ENCODE measurements around the gene ARHGAP28. TPM values are rescaled to one million over a fixed set of nuclear protein-coding genes. Genes with fewer than 3 reads are reported as not detected.

ARHGAP28 gene
- total and polyA plus RNA-seq, 2 of the 13 experiments (the other 11 are each of a cell fraction or from before 2014, with no cell fraction given): not detected

DNA sequence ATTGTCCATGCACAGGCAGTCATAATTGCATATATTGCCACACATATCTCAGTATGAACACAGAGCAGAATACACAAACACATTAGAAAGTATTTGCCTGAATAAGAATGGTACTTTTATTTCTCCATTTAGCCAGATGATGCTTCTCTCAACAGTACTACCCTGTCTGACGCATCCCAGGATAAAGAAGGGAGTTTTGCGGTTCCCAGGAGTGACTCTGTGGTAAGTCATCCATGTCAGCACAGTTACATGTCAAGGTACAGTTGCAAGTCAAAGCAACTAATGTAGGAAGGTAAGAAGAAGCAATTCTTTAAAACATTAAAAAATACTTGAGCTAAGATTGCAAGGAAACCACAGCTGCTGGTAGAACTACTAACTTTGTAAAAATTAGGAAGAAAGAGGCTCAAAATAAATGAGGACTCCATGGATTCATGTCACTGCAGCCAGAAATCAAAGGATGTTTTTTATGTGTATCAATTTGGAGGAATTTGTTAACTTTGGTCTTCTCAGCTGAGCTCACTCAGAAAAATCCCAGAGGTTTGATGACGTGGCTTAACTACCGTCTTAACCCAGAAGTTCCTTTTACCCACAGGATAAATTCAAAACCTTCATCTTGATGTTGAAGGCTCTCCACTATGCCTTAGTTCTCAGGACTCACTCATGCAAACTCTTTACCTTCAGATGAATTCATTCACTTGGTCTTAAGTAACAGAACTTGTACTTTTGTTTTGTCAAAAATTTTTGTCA, 130.3 kb downstream of the ARHGAP28 start:
- no TSS peak for BruUV-seq (replicated peaks)
- H4K20me1 ChIP-seq (ENCODE audit: insufficient read depth, low read length): no peaks in the 10 kb centered on the region
- no peak overlapping the region for H3K4me3 ChIP-seq (replicated peaks in 1 of 3; ENCODE audit: insufficient read depth in 1 of 3, low read depth in 2 of 3, low read length in 3 of 3)
- H3K9me3 ChIP-seq (ENCODE audit: low read length): no peaks in the 10 kb centered on the region
- 11% methylated on average over 4 of the region's 4 CpGs for WGBS (ENCODE audit: low lambda C conversion rate)
- H3K9ac ChIP-seq (ENCODE audit: insufficient read depth, low read depth, low read length): no peak overlapping the region
- FAIRE-seq (no peak), ATAC-seq (no peak), DNase-seq (ENCODE audit: low spot score) (no peak)
- in situ Hi-C loops (cut with HindIII; ENCODE audit: extremely low pct_ligation_motif_present, low pct_unique_long_range_greater_than_20kb) (no loop called here), intact Hi-C loops (cut with micrococcal nuclease; ENCODE audit: unreplicated experiment) (no loop called here)
- H3K4me2 ChIP-seq (ENCODE audit: low read depth, low read length): no peak overlapping the region
- TF ChIP-seq, protein P1, sequence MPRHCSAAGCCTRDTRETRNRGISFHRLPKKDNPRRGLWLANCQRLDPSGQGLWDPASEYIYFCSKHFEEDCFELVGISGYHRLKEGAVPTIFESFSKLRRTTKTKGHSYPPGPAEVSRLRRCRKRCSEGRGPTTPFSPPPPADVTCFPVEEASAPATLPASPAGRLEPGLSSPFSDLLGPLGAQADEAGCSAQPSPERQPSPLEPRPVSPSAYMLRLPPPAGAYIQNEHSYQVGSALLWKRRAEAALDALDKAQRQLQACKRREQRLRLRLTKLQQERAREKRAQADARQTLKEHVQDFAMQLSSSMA (CRISPR knock-in tag; IDR thresholded peaks at IDR 0.05): no peak
- TF ChIP-seq ZNF274 (CRISPR knock-in tag; IDR thresholded peaks at IDR 0.05): no peak
- TF ChIP-seq ZNF432 (CRISPR knock-in tag; IDR thresholded peaks at IDR 0.05; ENCODE audit: borderline replicate concordance): no peak
- TF ChIP-seq CREB1 (IDR thresholded peaks at IDR 0.05): peak; percentile 62
- no peak for TF ChIP-seq CREB1 (CRISPR knock-in tag; IDR thresholded peaks at IDR 0.05)
- TF ChIP-seq ARID2 (CRISPR knock-in tag; IDR thresholded peaks at IDR 0.05; ENCODE audit: borderline replicate concordance): no peak
- no peak overlapping the region for H3K27ac ChIP-seq (ENCODE audit: extremely low read length, insufficient read depth, low read length)
- no peaks in the 10 kb centered on the region for H3K4me1 ChIP-seq (ENCODE audit: insufficient read depth, low read length)
- POLR2A ChIA-PET: no interaction called here
- H3K79me2 ChIP-seq (ENCODE audit: insufficient read depth, low read length): no peaks in the 10 kb centered on the region
- H2AFZ ChIP-seq (ENCODE audit: low read length): no peak overlapping the region
- H3K36me3 ChIP-seq (replicated peaks in 1 of 2; ENCODE audit: control insufficient read depth in 1 of 2, insufficient read depth in 2 of 2, low read length in 2 of 2): no peaks in the 10 kb centered on the region
- CTCF ChIA-PET (ENCODE audit: low intra/inter-chr PET ratio, low total read pairs): no interaction called here
- peaks cover 1 to 10% of the 10 kb centered on the region in 2 experiments; a peak in 2 of 5 replicates for H3K27me3 ChIP-seq (ENCODE audit: control insufficient read depth in 1 of 2, insufficient read depth in 2 of 2, low read length in 2 of 2)

DNA sequence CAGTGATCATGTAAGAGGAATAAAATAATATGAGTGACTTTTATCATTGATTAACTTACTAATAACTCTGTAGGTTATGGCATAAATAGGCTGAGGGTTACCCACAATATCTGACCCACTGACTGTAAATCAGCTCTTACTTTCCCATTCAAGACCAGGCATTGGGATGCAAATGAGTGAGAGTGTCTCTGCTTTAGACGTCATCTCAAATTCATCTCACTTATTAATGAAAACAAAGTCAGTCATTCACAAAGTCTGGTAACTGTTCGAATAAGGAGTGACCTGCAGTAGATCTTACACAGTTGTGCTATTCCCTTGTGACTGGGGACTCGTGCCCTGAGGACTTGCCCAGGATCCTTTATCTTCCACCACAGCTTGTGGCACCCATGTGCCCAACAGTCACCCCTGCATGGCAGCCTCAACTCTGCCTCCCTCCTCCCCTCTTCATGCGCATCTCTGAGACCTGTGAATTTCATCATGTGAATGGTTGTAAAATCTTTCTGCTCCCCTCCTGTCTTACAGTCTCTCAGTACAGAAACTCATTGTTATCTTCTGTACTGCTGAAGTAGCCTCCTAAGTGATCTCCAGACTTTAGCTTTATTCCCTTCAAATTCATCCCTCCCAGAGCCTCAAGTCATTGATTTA, 131.4 kb downstream of the ARHGAP28 start:
- Histone ChIP-seq H3K9me3 (ENCODE audit: low read length) (no peaks in the 10 kb centered on the region), H3K9ac (ENCODE audit: insufficient read depth, low read depth, low read length) (no peak overlapping the region), H3K4me1 (ENCODE audit: insufficient read depth, low read length) (no peaks in the 10 kb centered on the region), H3K27me3 (ENCODE audit: control insufficient read depth in 1 of 2, insufficient read depth in 2 of 2, low read length in 2 of 2) (peaks cover 1 to 10% of the 10 kb centered on the region in 2 experiments; a peak in 2 of 5 replicates), H3K4me3 (replicated peaks in 1 of 3; ENCODE audit: insufficient read depth in 1 of 3, low read depth in 2 of 3, low read length in 3 of 3) (no peak overlapping the region), H3K36me3 (replicated peaks in 1 of 2; ENCODE audit: control insufficient read depth in 1 of 2, insufficient read depth in 2 of 2, low read length in 2 of 2) (no peaks in the 10 kb centered on the region), H3K79me2 (ENCODE audit: insufficient read depth, low read length) (no peaks in the 10 kb centered on the region), H4K20me1 (ENCODE audit: insufficient read depth, low read length) (no peaks in the 10 kb centered on the region), H2AFZ (ENCODE audit: low read length) (no peak overlapping the region), H3K27ac (ENCODE audit: extremely low read length, insufficient read depth, low read length) (no peak overlapping the region), H3K4me2 (ENCODE audit: low read depth, low read length) (no peak overlapping the region)
- DNase-seq (ENCODE audit: low spot score) (no peak), ATAC-seq (no peak), FAIRE-seq (no peak)
- BruUV-seq (replicated peaks): no TSS peak
- WGBS (ENCODE audit: low lambda C conversion rate): 5% methylated on average over 3 of the region's 4 CpGs
- in situ Hi-C loops (cut with HindIII; ENCODE audit: extremely low pct_ligation_motif_present, low pct_unique_long_range_greater_than_20kb) (no loop called here), intact Hi-C loops (cut with micrococcal nuclease; ENCODE audit: unreplicated experiment) (no loop called here)
- POLR2A ChIA-PET: no interaction called here
- CTCF ChIA-PET (ENCODE audit: low intra/inter-chr PET ratio, low total read pairs): no interaction called here
- no peak for TF ChIP-seq ZSCAN12 (CRISPR knock-in tag; IDR thresholded peaks at IDR 0.05)
- no peak for TF ChIP-seq ZNF841 (CRISPR knock-in tag; IDR thresholded peaks at IDR 0.05; ENCODE audit: borderline replicate concordance)
- TF ChIP-seq DMAP1 (CRISPR knock-in tag; IDR thresholded peaks at IDR 0.05): no peak
- TF ChIP-seq ZNF556 (CRISPR knock-in tag; IDR thresholded peaks at IDR 0.05; ENCODE audit: borderline replicate concordance): no peak
- TF ChIP-seq HOXA9 (CRISPR knock-in tag; IDR thresholded peaks at IDR 0.05; ENCODE audit: borderline replicate concordance): no peak
- TF ChIP-seq ZNF263 (CRISPR knock-in tag; IDR thresholded peaks at IDR 0.05): no peak
- TF ChIP-seq ZNF788 (CRISPR knock-in tag; IDR thresholded peaks at IDR 0.05; ENCODE audit: borderline replicate concordance): no peak
- TF ChIP-seq, protein P2, sequence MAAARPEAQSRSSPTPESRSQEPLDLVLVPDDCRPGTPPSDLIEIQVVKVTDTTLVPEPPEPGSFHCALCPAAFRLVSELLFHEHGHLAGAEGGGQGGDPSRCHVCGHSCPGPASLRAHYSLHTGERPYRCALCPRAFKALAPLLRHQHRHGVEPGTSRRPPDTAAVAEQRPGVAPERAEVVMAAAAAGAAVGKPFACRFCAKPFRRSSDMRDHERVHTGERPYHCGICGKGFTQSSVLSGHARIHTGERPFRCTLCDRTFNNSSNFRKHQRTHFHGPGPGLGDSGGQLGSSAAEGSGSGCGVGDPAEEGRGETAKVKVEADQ (CRISPR knock-in tag; IDR thresholded peaks at IDR 0.05; ENCODE audit: borderline replicate concordance): no peak
- TF ChIP-seq, protein P3, sequence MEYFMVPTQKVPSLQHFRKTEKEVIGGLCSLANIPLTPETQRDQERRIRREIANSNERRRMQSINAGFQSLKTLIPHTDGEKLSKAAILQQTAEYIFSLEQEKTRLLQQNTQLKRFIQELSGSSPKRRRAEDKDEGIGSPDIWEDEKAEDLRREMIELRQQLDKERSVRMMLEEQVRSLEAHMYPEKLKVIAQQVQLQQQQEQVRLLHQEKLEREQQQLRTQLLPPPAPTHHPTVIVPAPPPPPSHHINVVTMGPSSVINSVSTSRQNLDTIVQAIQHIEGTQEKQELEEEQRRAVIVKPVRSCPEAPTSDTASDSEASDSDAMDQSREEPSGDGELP (IDR thresholded peaks at IDR 0.05; ENCODE audit: borderline replicate concordance, low read depth): no peak
- TF ChIP-seq SNAPC2 (CRISPR knock-in tag; IDR thresholded peaks at IDR 0.05): no peak
- no peak for TF ChIP-seq CHD4 (IDR thresholded peaks at IDR 0.05; ENCODE audit: borderline replicate concordance, low read length)

All from HepG2 (cell line).